HCT116 (cell line): ENCODE measurements around the gene EPPIN. TPM values are rescaled to one million over a fixed set of nuclear protein-coding genes. Genes with fewer than 3 reads are reported as not detected.

Experiments
- ATAC-seq: fragments of 200-7000 bp; cut with Tn5 transposase; 2 replicates; pipeline ENCODE4 v1.9.1; 2020; ENCODE audit warnings: mild to moderate bottlenecking, moderate library complexity
- BruUV-seq: library from RNA; stranded (reverse); fragments of 400-500 nt; replicated peaks from 2 replicates; lab custom pipeline; 2021; lab: Mats Ljungman, UMichigan
- CTCF ChIA-PET: fragments of 300-600 bp; sonication (Branson Sonifier 250); formaldehyde crosslinking; loops from one replicate; lab custom pipeline; 2021; ENCODE audit warnings: antibody characterized with exemption; lab: Charles Lee
- POLR2A ChIA-PET: fragments of 300-600, 350-600 bp; sonication (Branson Sonifier 250); formaldehyde crosslinking; loops from one replicate; lab custom pipeline; 2021; ENCODE audit warnings: antibody characterized with exemption; lab: Charles Lee
- RAD21 ChIA-PET, 2 experiments: fragments of 300-600 bp; sonication (Branson Sonifier 250); formaldehyde crosslinking; loops; one replicate each; lab custom pipeline; 2023; ENCODE audit warnings: low total read pairs in 2 of 2; ENCODE audit not compliant: uncharacterized antibody in 2 of 2, unreplicated experiment in 2 of 2, low non-redundant PET in 1 of 2; lab: Charles Lee
- DNase-seq: peaks from one replicate; pipeline ENCODE4 v3.0.0-alpha.2; 2010; ENCODE audit warnings: low read depth, low spot score
- H2AFZ ChIP-seq: fragments of 200-600 bp; shearing (Covaris generic), sonication (generic); 2 replicates; pipeline ENCODE4 v1.6.1; 2017; ENCODE audit warnings: low read depth, mixed run types, mixed read lengths, antibody characterized with exemption, low read length; ENCODE audit not compliant: poor library complexity, severe bottlenecking
- H3K27ac ChIP-seq: 2 replicates; pipeline ENCODE4 v1.5.1; 2012; ENCODE audit warnings: low read depth, low read length
- H3K27me3 ChIP-seq: fragments of 200-600 bp; sonication (generic); 2 replicates; pipeline ENCODE4 v1.6.1; 2016; ENCODE audit warnings: mixed run types, low read length, mixed read lengths; ENCODE audit not compliant: insufficient read depth
- H3K36me3 ChIP-seq, 2 experiments: fragments of 200-500 bp in 1 of 2; fragments of 200-600 bp in 1 of 2; sonication (Bioruptor generic) in 1 of 2; sonication (generic) in 1 of 2; 2 replicates each; pipeline versions ENCODE4 v1.5.1 to v1.6.1; 2014 to 2016; ENCODE audit warnings: low read length in 2 of 2, inconsistent platforms in 1 of 2, mixed read lengths in 1 of 2, mixed run types in 1 of 2; ENCODE audit not compliant: insufficient read depth in 2 of 2, control insufficient read depth in 1 of 2
- H3K4me1 ChIP-seq, 2 experiments: fragments of 200-600 bp in 1 of 2; sonication (generic) in 1 of 2; 2 replicates each; pipeline versions ENCODE4 v1.5.1 to v1.6.1; 2012 to 2017; ENCODE audit warnings: low read length in 2 of 2, inconsistent platforms in 1 of 2, mild to moderate bottlenecking in 1 of 2, mixed read lengths in 1 of 2, mixed run types in 1 of 2, moderate library complexity in 1 of 2; ENCODE audit not compliant: insufficient read depth in 2 of 2, control insufficient read depth in 1 of 2
- H3K4me2 ChIP-seq: fragments of 200-600 bp; sonication (generic); 2 replicates; pipeline ENCODE4 v1.6.1; 2017; ENCODE audit warnings: mixed run types, low read length, mixed read lengths
- H3K4me3 ChIP-seq, 2 experiments: fragments of 200-600 bp in 1 of 2; sonication (generic) in 1 of 2; replicated peaks in 1 of 2; 2 replicates each; pipeline ENCODE4 v1.5.1; 2011 to 2016; ENCODE audit warnings: low read length in 2 of 2, control low read depth in 1 of 2, low read depth in 1 of 2, mild to moderate bottlenecking in 1 of 2, mixed read lengths in 1 of 2, mixed run types in 1 of 2
- H3K79me2 ChIP-seq: fragments of 200-600 bp; sonication (generic); 2 replicates; pipeline ENCODE4 v1.6.1; 2017; ENCODE audit warnings: mild to moderate bottlenecking, mixed run types, low read length, moderate library complexity, mixed read lengths; ENCODE audit not compliant: insufficient read depth
- H3K9ac ChIP-seq: fragments of 200-600 bp; sonication (generic); 2 replicates; pipeline ENCODE4 v1.6.1; 2016; ENCODE audit warnings: low read length, mixed read lengths
- H3K9me2 ChIP-seq: fragments of 200-600 bp; sonication (generic), shearing (Covaris generic); 2 replicates; pipeline ENCODE4 v1.6.1; 2017; ENCODE audit warnings: mixed run types, mild to moderate bottlenecking, moderate library complexity; ENCODE audit not compliant: insufficient read depth
- H3K9me3 ChIP-seq, 2 experiments: fragments of 200-500 bp in 1 of 2; fragments of 200-600 bp in 1 of 2; sonication (Bioruptor generic) in 1 of 2; sonication (generic) in 1 of 2; 2 replicates each; pipeline ENCODE4 v1.6.1; 2014 to 2017; ENCODE audit warnings: low read length in 2 of 2, mixed read lengths in 2 of 2, inconsistent platforms in 1 of 2, low read depth in 1 of 2, mild to moderate bottlenecking in 1 of 2, mixed run types in 1 of 2, moderate library complexity in 1 of 2; ENCODE audit not compliant: control insufficient read depth in 1 of 2, insufficient read depth in 1 of 2
- H4K20me1 ChIP-seq: fragments of 200-600 bp; sonication (generic), shearing (Covaris generic); 2 replicates; pipeline ENCODE4 v1.6.1; 2017; ENCODE audit warnings: mixed run types, mild to moderate bottlenecking, moderate library complexity; ENCODE audit not compliant: insufficient read depth
- CBX3 ChIP-seq: IDR thresholded peaks from 2 replicates; pipeline ENCODE4 v1.6.1; 2012; ENCODE audit warnings: low read depth
- ELF1 ChIP-seq: IDR thresholded peaks from 2 replicates; pipeline ENCODE4 v1.6.1; 2012; ENCODE audit warnings: low read depth, borderline replicate concordance
- EZH2phosphoT487 ChIP-seq: fragments of 200-600 bp; IDR thresholded peaks from 2 replicates; pipeline ENCODE4 v1.6.1; 2018; ENCODE audit warnings: antibody characterized with exemption, borderline replicate concordance
- FOSL1 ChIP-seq: IDR thresholded peaks from 2 replicates; pipeline ENCODE4 v1.6.1; 2012; ENCODE audit warnings: low read depth
- POLR2A ChIP-seq: IDR thresholded peaks from 2 replicates; pipeline ENCODE4 v1.7.0; 2011; ENCODE audit warnings: borderline replicate concordance; ENCODE audit not compliant: insufficient read depth, insufficient read length; ENCODE audit errors: extremely low read depth
- POLR2AphosphoS5 ChIP-seq: IDR thresholded peaks from 2 replicates; pipeline ENCODE4 v1.6.1; 2011; ENCODE audit warnings: mild to moderate bottlenecking, low read depth, low read length, moderate library complexity
- SIN3A ChIP-seq: IDR thresholded peaks from 2 replicates; pipeline ENCODE4 v1.6.1; 2012; ENCODE audit warnings: low read depth
- SRF ChIP-seq: IDR thresholded peaks from 2 replicates; pipeline ENCODE4 v1.6.1; 2012; ENCODE audit warnings: low read depth
- ZFX ChIP-seq: fragments of 450-650 bp; IDR thresholded peaks from 2 replicates; pipeline ENCODE4 v1.6.1; 2017
- ZNF274 ChIP-seq: fragments of 200-500 bp; sonication (Bioruptor generic); IDR thresholded peaks from 2 replicates; pipeline ENCODE4 v1.6.1; 2014; ENCODE audit warnings: mild to moderate bottlenecking, low read depth, low read length, inconsistent platforms
- intact Hi-C: fragments of 100-400 bp; cut with micrococcal nuclease; formaldehyde crosslinking; loops from 2 replicates; pipeline ENCODE4 v1.10.0; 2022
- total RNA-seq: library from RNA; stranded (reverse); gene quantifications from one replicate; pipeline ENCODE4 v1.2.1, GENCODE V29; 2021; ENCODE audit not compliant: unreplicated experiment
- TF ChIP-seq, protein P1 (sequence below): IDR thresholded peaks from 2 replicates; pipeline ENCODE4 v1.6.1; 2012; ENCODE audit warnings: low read depth
- TF ChIP-seq, protein P2 (sequence below), 3 experiments: fragments of 200-600 bp in 1 of 3; sonication (generic) in 1 of 3; IDR thresholded peaks in 2 of 3; conservative IDR thresholded peaks in 1 of 3; 2 replicates each; pipeline ENCODE4 v1.5.1; 2012 to 2017; ENCODE audit warnings: low read depth in 2 of 3, low read length in 2 of 3, antibody characterized with exemption in 1 of 3, borderline replicate concordance in 1 of 3, control low read depth in 1 of 3, mild to moderate bottlenecking in 1 of 3, mixed read lengths in 1 of 3, mixed run types in 1 of 3, moderate library complexity in 1 of 3; ENCODE audit not compliant: insufficient read depth in 1 of 3
- TF ChIP-seq, protein P3 (sequence below): IDR thresholded peaks from 2 replicates; pipeline ENCODE4 v1.6.1; 2011; ENCODE audit warnings: mild to moderate bottlenecking, low read length, moderate library complexity; ENCODE audit not compliant: insufficient replicate concordance; ENCODE audit errors: extremely low read depth

Gene EPPIN
- total RNA-seq, 1 experiment from 2014 or later = not detected

DNA sequence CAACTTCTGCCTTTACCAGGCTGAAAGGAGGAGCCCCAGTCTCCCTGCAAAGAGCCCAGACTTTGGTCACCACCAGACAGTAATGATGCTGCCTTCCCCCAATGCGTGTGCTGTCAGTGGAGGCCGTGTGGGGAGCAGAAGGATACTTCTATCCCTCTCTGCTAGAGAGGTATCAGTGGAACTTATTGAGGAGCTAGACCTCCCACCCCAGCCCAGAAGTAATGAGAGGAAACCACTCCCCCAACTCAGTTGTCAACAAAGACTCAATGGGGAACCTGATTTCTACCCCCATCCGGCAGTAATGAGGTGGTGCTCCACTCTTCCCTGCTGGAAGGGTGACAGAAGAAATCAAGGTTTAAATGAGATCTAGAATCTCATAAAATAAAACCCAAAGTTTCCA, 36.3 kb upstream of the EPPIN start:
- no peaks in the 10 kb centered on the region for H3K36me3 ChIP-seq
- ATAC-seq = no peak
- no peak overlapping the region for H2AFZ ChIP-seq
- H3K27ac ChIP-seq = no peak overlapping the region
- intact Hi-C loops = no loop called here
- H3K4me3 ChIP-seq = no peak overlapping the region
- H3K79me2 ChIP-seq = no peaks in the 10 kb centered on the region
- no peaks in the 10 kb centered on the region for H3K9me3 ChIP-seq
- ChIA-PET RAD21 (interaction anchor here in 1 of 2 experiments (0.6 kb wide), 1 partner anchor 65 kb away, joined by 4 read pairs; no protein-coding TSS in a partner anchor), CTCF (no interaction called here), POLR2A (no interaction called here)
- no peak for TF ChIP-seq EZH2phosphoT487
- no peak for TF ChIP-seq ZFX
- no peaks in the 10 kb centered on the region for H3K4me1 ChIP-seq
- no peaks in the 10 kb centered on the region for H3K27me3 ChIP-seq
- no peak overlapping the region for H3K9ac ChIP-seq
- no peak for DNase-seq
- H4K20me1 ChIP-seq = no peaks in the 10 kb centered on the region
- H3K4me2 ChIP-seq = no peak overlapping the region
- H3K9me2 ChIP-seq = no peaks in the 10 kb centered on the region
- BruUV-seq = no TSS peak

DNA sequence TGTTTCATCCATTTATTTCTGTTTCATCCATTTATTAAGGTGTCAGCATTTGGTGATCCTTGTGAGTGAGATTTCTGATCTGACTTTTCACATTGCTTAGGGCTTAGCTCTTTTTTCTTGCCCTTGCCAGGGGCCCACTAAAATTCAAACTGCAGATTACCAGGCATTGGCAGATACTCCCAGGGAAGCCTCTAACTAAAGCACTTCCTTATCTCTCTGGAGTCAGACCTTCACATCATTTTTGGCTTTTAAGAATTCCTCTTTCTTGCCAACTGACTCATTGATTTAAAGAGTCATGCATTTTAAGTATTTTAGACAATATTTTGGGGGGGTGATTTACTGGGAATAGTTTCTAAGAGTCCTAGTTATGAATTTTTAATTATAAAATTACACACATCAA, 34.5 kb upstream of the EPPIN start:
- no peaks in the 10 kb centered on the region for H3K4me1 ChIP-seq
- DNase-seq (no peak), ATAC-seq (no peak)
- ChIA-PET POLR2A (no interaction called here), CTCF (interaction anchor here (0.7 kb wide), 1 partner anchor 189 kb away, joined by 3 read pairs; no protein-coding TSS in a partner anchor), RAD21 (no interaction called here)
- no peaks in the 10 kb centered on the region for H4K20me1 ChIP-seq
- H3K36me3 ChIP-seq = no peaks in the 10 kb centered on the region
- intact Hi-C loops = no loop called here
- no peak overlapping the region for H3K4me2 ChIP-seq
- no peak overlapping the region for H2AFZ ChIP-seq
- no peak overlapping the region for H3K9ac ChIP-seq
- H3K9me2 ChIP-seq = no peaks in the 10 kb centered on the region
- BruUV-seq = no TSS peak
- no peak overlapping the region for H3K27ac ChIP-seq
- H3K27me3 ChIP-seq = no peaks in the 10 kb centered on the region
- H3K4me3 ChIP-seq = no peak overlapping the region
- H3K79me2 ChIP-seq = no peaks in the 10 kb centered on the region
- H3K9me3 ChIP-seq = no peaks in the 10 kb centered on the region
- TF ChIP-seq FOSL1 (no peak), POLR2AphosphoS5 (no peak), SIN3A (no peak), POLR2A (no peak), CBX3 (no peak), SRF (no peak), EZH2phosphoT487 (no peak), ELF1 (no peak), ZNF274 (no peak)
- TF ChIP-seq, protein P1, sequence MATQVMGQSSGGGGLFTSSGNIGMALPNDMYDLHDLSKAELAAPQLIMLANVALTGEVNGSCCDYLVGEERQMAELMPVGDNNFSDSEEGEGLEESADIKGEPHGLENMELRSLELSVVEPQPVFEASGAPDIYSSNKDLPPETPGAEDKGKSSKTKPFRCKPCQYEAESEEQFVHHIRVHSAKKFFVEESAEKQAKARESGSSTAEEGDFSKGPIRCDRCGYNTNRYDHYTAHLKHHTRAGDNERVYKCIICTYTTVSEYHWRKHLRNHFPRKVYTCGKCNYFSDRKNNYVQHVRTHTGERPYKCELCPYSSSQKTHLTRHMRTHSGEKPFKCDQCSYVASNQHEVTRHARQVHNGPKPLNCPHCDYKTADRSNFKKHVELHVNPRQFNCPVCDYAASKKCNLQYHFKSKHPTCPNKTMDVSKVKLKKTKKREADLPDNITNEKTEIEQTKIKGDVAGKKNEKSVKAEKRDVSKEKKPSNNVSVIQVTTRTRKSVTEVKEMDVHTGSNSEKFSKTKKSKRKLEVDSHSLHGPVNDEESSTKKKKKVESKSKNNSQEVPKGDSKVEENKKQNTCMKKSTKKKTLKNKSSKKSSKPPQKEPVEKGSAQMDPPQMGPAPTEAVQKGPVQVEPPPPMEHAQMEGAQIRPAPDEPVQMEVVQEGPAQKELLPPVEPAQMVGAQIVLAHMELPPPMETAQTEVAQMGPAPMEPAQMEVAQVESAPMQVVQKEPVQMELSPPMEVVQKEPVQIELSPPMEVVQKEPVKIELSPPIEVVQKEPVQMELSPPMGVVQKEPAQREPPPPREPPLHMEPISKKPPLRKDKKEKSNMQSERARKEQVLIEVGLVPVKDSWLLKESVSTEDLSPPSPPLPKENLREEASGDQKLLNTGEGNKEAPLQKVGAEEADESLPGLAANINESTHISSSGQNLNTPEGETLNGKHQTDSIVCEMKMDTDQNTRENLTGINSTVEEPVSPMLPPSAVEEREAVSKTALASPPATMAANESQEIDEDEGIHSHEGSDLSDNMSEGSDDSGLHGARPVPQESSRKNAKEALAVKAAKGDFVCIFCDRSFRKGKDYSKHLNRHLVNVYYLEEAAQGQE = no peak
- TF ChIP-seq, protein P2, sequence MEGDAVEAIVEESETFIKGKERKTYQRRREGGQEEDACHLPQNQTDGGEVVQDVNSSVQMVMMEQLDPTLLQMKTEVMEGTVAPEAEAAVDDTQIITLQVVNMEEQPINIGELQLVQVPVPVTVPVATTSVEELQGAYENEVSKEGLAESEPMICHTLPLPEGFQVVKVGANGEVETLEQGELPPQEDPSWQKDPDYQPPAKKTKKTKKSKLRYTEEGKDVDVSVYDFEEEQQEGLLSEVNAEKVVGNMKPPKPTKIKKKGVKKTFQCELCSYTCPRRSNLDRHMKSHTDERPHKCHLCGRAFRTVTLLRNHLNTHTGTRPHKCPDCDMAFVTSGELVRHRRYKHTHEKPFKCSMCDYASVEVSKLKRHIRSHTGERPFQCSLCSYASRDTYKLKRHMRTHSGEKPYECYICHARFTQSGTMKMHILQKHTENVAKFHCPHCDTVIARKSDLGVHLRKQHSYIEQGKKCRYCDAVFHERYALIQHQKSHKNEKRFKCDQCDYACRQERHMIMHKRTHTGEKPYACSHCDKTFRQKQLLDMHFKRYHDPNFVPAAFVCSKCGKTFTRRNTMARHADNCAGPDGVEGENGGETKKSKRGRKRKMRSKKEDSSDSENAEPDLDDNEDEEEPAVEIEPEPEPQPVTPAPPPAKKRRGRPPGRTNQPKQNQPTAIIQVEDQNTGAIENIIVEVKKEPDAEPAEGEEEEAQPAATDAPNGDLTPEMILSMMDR (IDR thresholded peaks at IDR 0.05 in 2 of 3, conservative IDR thresholded peaks at IDR 0.05 in 1 of 3; ENCODE audit: borderline replicate concordance in 1 of 3, insufficient read depth in 1 of 3, low read depth in 2 of 3, low read length in 2 of 3) = no peak
- TF ChIP-seq, protein P3, sequence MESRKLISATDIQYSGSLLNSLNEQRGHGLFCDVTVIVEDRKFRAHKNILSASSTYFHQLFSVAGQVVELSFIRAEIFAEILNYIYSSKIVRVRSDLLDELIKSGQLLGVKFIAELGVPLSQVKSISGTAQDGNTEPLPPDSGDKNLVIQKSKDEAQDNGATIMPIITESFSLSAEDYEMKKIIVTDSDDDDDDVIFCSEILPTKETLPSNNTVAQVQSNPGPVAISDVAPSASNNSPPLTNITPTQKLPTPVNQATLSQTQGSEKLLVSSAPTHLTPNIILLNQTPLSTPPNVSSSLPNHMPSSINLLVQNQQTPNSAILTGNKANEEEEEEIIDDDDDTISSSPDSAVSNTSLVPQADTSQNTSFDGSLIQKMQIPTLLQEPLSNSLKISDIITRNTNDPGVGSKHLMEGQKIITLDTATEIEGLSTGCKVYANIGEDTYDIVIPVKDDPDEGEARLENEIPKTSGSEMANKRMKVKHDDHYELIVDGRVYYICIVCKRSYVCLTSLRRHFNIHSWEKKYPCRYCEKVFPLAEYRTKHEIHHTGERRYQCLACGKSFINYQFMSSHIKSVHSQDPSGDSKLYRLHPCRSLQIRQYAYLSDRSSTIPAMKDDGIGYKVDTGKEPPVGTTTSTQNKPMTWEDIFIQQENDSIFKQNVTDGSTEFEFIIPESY = no peak
